Upper lobe of left lung (tissue), 6 donors: ENCODE measurements around the gene SNTB2. TPM values are rescaled to one million over a fixed set of nuclear protein-coding genes. Genes with fewer than 3 reads are reported as not detected.

ENCODE experiments used
- ATAC-seq, 2 donors: fragments of 200-7000 bp; cut with Tn5 transposase; one replicate each; pipeline ENCODE4 v1.9.1; 2022; ENCODE audit warnings: mild to moderate bottlenecking in 2 of 2, moderate library complexity in 2 of 2; ENCODE audit not compliant: low FRiP score in 2 of 2
- DNase-seq, 2 donors: peaks; one replicate each; pipeline ENCODE4 v3.0.0-alpha.2; 2019 to 2020
- H3K27ac ChIP-seq, 4 donors: fragments of 200-600 bp; sonication (generic); one replicate each; pipeline ENCODE4 v1.5.1; 2016 to 2019
- H3K27me3 ChIP-seq, 4 donors: fragments of 200-600 bp; sonication (generic); one replicate each; pipeline ENCODE4 v1.5.1; 2017 to 2019
- H3K36me3 ChIP-seq, 4 donors: fragments of 200-600 bp; sonication (generic); one replicate each; pipeline ENCODE4 v1.5.1; 2016 to 2019
- H3K4me1 ChIP-seq, 4 donors: fragments of 200-600 bp; sonication (generic); one replicate each; pipeline ENCODE4 v1.5.1; 2018 to 2019
- H3K4me3 ChIP-seq, 4 donors: fragments of 200-600 bp; sonication (generic); one replicate each; pipeline ENCODE4 v1.5.1; 2017 to 2019; ENCODE audit warnings: mild to moderate bottlenecking in 2 of 4, moderate library complexity in 1 of 4
- H3K9me3 ChIP-seq, 4 donors: fragments of 200-600 bp; sonication (generic); one replicate each; pipeline ENCODE4 v1.5.1; 2018 to 2019
- EP300 ChIP-seq, 4 donors: sonication (generic); formaldehyde crosslinking; IDR thresholded peaks; one replicate each; pipeline ENCODE4 v1.5.1; 2017; ENCODE audit warnings: antibody characterized with exemption in 4 of 4, control low read depth in 2 of 4
- POLR2A ChIP-seq, 4 donors: fragments of 450-650 bp; IDR thresholded peaks; one replicate each; pipeline ENCODE4 v1.5.1; 2016 to 2017; ENCODE audit warnings: antibody characterized with exemption in 4 of 4, mild to moderate bottlenecking in 2 of 4
- POLR2AphosphoS5 ChIP-seq, 2 donors: sonication (generic); formaldehyde crosslinking; IDR thresholded peaks; one replicate each; pipeline ENCODE4 v1.5.1; 2017; ENCODE audit warnings: antibody characterized with exemption in 2 of 2
- WGBS, 2 donors: methylation state at CpG; one replicate each; pipeline ENCODE4 v1.1.5; 2017 to 2018; 5-methylcytosine and 5-hydroxymethylcytosine counted together
- total RNA-seq, 6 donors: library from RNA; depleted of rRNA in 4 of 6; stranded (reverse); fragments of >200 nt in 4 of 6; gene quantifications; one replicate each; pipeline versions ENCODE4 v1.1.0 to v1.2.1, GENCODE V29; 2016 to 2021
- TF ChIP-seq, protein P1 (sequence below), 6 experiments: fragments of 450-650 bp in 4 of 6; fragments of 200-600 bp in 2 of 6; sonication (generic) in 2 of 6; IDR thresholded peaks; one replicate each; pipeline ENCODE4 v1.5.1; 2016 to 2019; ENCODE audit warnings: antibody characterized with exemption in 6 of 6
- donor health status: DM: no; HTN: no; CAD: no; lungs with moderate emphysema.
- donor health status: DM: no; HTN: yes; CAD: no; lungs with severe emphysema.

Gene SNTB2
- total RNA-seq, 6 donors from 2014 or later: 24.1 to 41.2 (median 30.5) TPM

GRCh38 chr16:69260506-69260905, 73.5 kb downstream of the SNTB2 start:
- WGBS, 2 donors: 86 to 91% methylated on average over 3 of the region's 3 CpGs
- H3K27me3 ChIP-seq: no peaks in the 10 kb centered on the region
- no peak overlapping the region for H3K27ac ChIP-seq
- peaks cover 0 to 23% (median 5%) of the 10 kb centered on the region in 4 donors for H3K36me3 ChIP-seq
- TF ChIP-seq EP300 (IDR thresholded peaks at IDR 0.05) (no peak), POLR2AphosphoS5 (IDR thresholded peaks at IDR 0.05) (no peak), POLR2A (IDR thresholded peaks at IDR 0.05) (no peak)
- TF ChIP-seq, protein P1, sequence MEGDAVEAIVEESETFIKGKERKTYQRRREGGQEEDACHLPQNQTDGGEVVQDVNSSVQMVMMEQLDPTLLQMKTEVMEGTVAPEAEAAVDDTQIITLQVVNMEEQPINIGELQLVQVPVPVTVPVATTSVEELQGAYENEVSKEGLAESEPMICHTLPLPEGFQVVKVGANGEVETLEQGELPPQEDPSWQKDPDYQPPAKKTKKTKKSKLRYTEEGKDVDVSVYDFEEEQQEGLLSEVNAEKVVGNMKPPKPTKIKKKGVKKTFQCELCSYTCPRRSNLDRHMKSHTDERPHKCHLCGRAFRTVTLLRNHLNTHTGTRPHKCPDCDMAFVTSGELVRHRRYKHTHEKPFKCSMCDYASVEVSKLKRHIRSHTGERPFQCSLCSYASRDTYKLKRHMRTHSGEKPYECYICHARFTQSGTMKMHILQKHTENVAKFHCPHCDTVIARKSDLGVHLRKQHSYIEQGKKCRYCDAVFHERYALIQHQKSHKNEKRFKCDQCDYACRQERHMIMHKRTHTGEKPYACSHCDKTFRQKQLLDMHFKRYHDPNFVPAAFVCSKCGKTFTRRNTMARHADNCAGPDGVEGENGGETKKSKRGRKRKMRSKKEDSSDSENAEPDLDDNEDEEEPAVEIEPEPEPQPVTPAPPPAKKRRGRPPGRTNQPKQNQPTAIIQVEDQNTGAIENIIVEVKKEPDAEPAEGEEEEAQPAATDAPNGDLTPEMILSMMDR (IDR thresholded peaks at IDR 0.05): no peak
- H3K4me3 ChIP-seq: no peak overlapping the region
- ATAC-seq (no peak), DNase-seq (no peak)
- H3K9me3 ChIP-seq: no peaks in the 10 kb centered on the region
- H3K4me1 ChIP-seq: no peaks in the 10 kb centered on the region

DNA sequence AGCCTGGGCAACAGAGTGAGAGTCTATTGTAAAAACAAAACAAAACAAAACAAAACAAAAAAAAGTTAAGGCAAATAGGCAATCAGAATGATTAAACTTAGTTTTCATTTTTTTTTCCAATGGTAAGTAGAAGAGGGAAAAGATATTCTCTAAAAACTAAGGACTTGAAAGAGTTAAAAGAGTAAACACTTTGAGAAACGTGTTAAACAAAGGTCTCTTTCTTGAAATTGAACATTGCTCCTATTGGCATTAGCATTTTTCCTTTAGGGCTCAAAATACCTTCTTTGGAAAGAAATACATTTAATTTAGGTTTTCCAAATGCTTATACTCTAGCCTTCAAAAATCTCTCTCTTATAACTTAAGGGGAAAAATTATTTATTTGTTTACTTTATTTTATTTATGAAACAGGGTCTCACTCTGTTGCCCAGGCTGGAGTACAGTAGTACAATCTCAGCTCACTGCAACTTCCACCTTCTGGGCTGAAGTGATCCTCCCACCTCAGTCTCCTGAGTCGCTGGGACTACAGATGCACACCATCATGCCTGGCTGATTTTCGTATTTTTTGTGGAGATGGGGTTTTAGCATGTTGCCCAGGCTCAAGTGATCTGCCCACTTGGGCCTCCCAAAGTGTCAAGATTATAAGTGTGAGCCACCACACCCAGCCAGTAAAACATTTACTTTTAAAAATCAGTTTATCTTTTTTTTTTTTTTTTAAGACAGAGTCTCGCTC, 79.5 kb downstream of the SNTB2 start:
- no peak for ATAC-seq

DNA sequence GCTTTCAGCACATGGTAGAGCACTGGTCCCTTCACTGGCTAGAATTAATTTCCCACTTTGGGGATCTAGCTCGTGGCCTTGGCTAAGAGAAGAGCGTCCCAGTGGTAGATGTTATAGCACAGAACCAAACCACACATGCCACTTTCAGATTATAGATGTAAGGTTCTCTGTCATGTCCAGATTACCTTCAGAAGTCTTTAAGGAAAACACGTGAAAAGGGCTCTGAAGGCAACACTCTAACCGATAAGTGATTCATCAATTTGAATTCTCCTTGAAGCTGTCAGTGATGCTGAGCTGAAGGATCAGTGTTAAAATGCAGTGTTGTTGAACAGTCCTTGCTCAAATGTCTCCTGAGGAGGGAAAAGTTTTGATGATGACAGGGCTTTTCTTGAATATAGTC, 80.7 kb downstream of the SNTB2 start:
- Histone ChIP-seq H3K9me3 (no peaks in the 10 kb centered on the region), H3K4me1 (no peaks in the 10 kb centered on the region), H3K36me3 (peaks cover 0 to 22% (median 9%) of the 10 kb centered on the region in 4 donors), H3K27me3 (no peaks in the 10 kb centered on the region), H3K4me3 (no peak overlapping the region), H3K27ac (no peak overlapping the region)
- 91% methylated on average over 4 of the region's 4 CpGs for WGBS, 2 donors
- TF ChIP-seq POLR2AphosphoS5 (IDR thresholded peaks at IDR 0.05) (no peak), EP300 (IDR thresholded peaks at IDR 0.05) (no peak), POLR2A (IDR thresholded peaks at IDR 0.05) (no peak)
- TF ChIP-seq, protein P1 (IDR thresholded peaks at IDR 0.05): no peak
- no peak for ATAC-seq
- no peak for DNase-seq

More for the DNA sequence above, 79.5 kb downstream of the SNTB2 start:
- TF ChIP-seq POLR2AphosphoS5 (IDR thresholded peaks at IDR 0.05) (no peak), POLR2A (IDR thresholded peaks at IDR 0.05) (no peak), EP300 (IDR thresholded peaks at IDR 0.05) (no peak)
- TF ChIP-seq, protein P1 (IDR thresholded peaks at IDR 0.05): no peak
- Histone ChIP-seq H3K4me1 (no peaks in the 10 kb centered on the region), H3K36me3 (peaks cover 0 to 22% (median 4%) of the 10 kb centered on the region in 4 donors), H3K4me3 (no peak overlapping the region), H3K9me3 (no peaks in the 10 kb centered on the region), H3K27me3 (no peaks in the 10 kb centered on the region), H3K27ac (no peak overlapping the region)
- 52 to 65% methylated on average over 4 of the region's 4 CpGs for WGBS, 2 donors
- no peak for DNase-seq

- Histone ChIP-seq H3K27me3 (no peaks in the 10 kb centered on the region), H3K9me3 (no peaks in the 10 kb centered on the region), H3K4me1 (peaks cover 0 to 6% (median 0%) of the 10 kb centered on the region in 4 donors), H3K36me3 (peaks cover 0 to 21% (median 7%) of the 10 kb centered on the region in 4 donors), H3K4me3 (no peak overlapping the region), H3K27ac (no peak overlapping the region)
- ATAC-seq (no peak), DNase-seq (no peak)
- 62 to 65% methylated on average over 3 of the region's 3 CpGs for WGBS, 2 donors
- TF ChIP-seq POLR2AphosphoS5 (IDR thresholded peaks at IDR 0.05) (no peak), EP300 (IDR thresholded peaks at IDR 0.05) (no peak), POLR2A (IDR thresholded peaks at IDR 0.05) (no peak)
- TF ChIP-seq, protein P1 (IDR thresholded peaks at IDR 0.05): no peak
Measured at GRCh38 chr16:69270395-69270794, 83.4 kb downstream of the SNTB2 start.

GRCh38 chr16:69270831-69271230, 83.9 kb downstream of the SNTB2 start:
- Histone ChIP-seq H3K4me3 (no peak overlapping the region), H3K4me1 (peaks cover 0 to 6% (median 1%) of the 10 kb centered on the region in 4 donors), H3K9me3 (no peaks in the 10 kb centered on the region), H3K36me3 (peaks cover 0 to 21% (median 7%) of the 10 kb centered on the region in 4 donors), H3K27ac (no peak overlapping the region), H3K27me3 (no peaks in the 10 kb centered on the region)
- 91 to 94% methylated on average over 2 of the region's 2 CpGs for WGBS, 2 donors
- DNase-seq (no peak), ATAC-seq (no peak)
- TF ChIP-seq, protein P1 (IDR thresholded peaks at IDR 0.05): no peak
- TF ChIP-seq POLR2A (IDR thresholded peaks at IDR 0.05): no peak
- no peak for TF ChIP-seq EP300 (IDR thresholded peaks at IDR 0.05)
- TF ChIP-seq POLR2AphosphoS5 (IDR thresholded peaks at IDR 0.05): no peak
